Ascending aorta (tissue), 2 donors: ENCODE data around the gene CEP85L. TPM values are rescaled to one million over a fixed set of nuclear protein-coding genes. Genes with fewer than 3 reads are reported as not detected.
A peak's percentile ranks its signal among the peaks of the same experiment; 100 is the strongest.

ENCODE experiments used
- DNase-seq, 2 donors: peaks; one replicate each; pipeline ENCODE4 v3.0.0-alpha.2; 2019; ENCODE audit warnings: low spot score in 2 of 2
- H3K27ac ChIP-seq, 2 donors: fragments of 200-600 bp; sonication (generic); one replicate each; pipeline ENCODE4 v1.5.1; 2016 to 2017; ENCODE audit warnings: mild to moderate bottlenecking in 1 of 2
- H3K27me3 ChIP-seq: fragments of 200-600 bp; sonication (generic); one replicate; pipeline ENCODE4 v1.5.1; 2017
- H3K36me3 ChIP-seq, 2 donors: fragments of 200-600 bp; sonication (generic); one replicate each; pipeline ENCODE4 v1.5.1; 2016
- H3K4me1 ChIP-seq, 2 donors: fragments of 200-600 bp; sonication (generic); one replicate each; pipeline ENCODE4 v1.5.1; 2016 to 2017; ENCODE audit warnings: mild to moderate bottlenecking in 1 of 2
- H3K4me3 ChIP-seq, 2 donors: fragments of 200-600 bp; sonication (generic); one replicate each; pipeline ENCODE4 v1.5.1; 2016 to 2017; ENCODE audit warnings: mild to moderate bottlenecking in 1 of 2
- H3K9me3 ChIP-seq, 2 donors: fragments of 200-600 bp; sonication (generic); one replicate each; pipeline ENCODE4 v1.5.1; 2016
- intact Hi-C: fragments of 100-400 bp; cut with DNase I; formaldehyde crosslinking; loops from one replicate; pipeline ENCODE4 v1.15.1; 2023
- total RNA-seq: library from RNA; depleted of rRNA; stranded (reverse); fragments of >200 nt; gene quantifications from one replicate; pipeline ENCODE4 v1.1.0, GENCODE V29; 2016
- TF ChIP-seq, protein P1 (sequence below), 3 experiments: fragments of 200-600 bp in 2 of 3; fragments of 450-650 bp in 1 of 3; sonication (generic) in 2 of 3; IDR thresholded peaks; one replicate each; pipeline ENCODE4 v1.5.1; 2016 to 2019; ENCODE audit warnings: antibody characterized with exemption in 3 of 3, mild to moderate bottlenecking in 1 of 3, moderate library complexity in 1 of 3

CEP85L gene
- total RNA-seq, 1 donor from 2014 or later, result 15.0 TPM

DNA sequence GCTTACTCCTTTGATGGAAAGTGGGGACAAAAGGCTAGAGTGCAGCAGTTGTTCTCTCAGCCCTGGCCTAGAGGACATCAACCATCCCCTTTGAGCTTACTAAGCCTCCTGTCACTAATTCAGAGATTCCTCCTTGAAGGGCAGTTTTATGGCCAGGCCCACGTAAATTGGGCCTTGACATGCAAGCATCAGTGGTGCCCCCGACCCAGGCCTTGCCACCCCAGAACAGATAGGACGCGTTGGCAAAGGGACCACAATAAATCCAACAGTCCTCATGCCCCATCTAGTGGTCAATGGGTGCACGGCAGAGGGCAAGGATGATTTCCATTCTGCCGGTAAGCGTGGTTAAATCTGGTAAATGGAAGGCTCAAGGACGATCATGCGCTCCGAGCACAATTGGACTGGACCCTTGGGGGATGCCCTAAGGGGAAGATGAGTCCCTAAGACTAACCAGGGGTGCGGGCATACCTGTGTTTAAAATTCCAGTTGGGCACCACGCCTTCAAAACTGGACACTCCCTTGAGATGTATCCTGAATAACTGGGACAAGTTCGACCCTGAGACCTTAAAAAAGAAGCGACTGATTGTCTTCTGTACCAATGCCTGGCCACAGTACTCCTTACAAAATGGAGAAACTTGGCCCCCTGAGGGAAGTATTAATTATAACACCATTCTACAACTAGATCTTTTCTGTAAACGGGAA, 32.6 kb downstream of the CEP85L start:
- Histone ChIP-seq H3K4me1 (peaks cover 3% of the 10 kb centered on the region in 2 donors), H3K4me3 (no peak overlapping the region), H3K27me3 (no peaks in the 10 kb centered on the region), H3K27ac (no peak overlapping the region), H3K9me3 (no peaks in the 10 kb centered on the region), H3K36me3 (no peaks in the 10 kb centered on the region)
- DNase-seq, result peak in 1 of 2 donors; percentile 69
- TF ChIP-seq, protein P1, sequence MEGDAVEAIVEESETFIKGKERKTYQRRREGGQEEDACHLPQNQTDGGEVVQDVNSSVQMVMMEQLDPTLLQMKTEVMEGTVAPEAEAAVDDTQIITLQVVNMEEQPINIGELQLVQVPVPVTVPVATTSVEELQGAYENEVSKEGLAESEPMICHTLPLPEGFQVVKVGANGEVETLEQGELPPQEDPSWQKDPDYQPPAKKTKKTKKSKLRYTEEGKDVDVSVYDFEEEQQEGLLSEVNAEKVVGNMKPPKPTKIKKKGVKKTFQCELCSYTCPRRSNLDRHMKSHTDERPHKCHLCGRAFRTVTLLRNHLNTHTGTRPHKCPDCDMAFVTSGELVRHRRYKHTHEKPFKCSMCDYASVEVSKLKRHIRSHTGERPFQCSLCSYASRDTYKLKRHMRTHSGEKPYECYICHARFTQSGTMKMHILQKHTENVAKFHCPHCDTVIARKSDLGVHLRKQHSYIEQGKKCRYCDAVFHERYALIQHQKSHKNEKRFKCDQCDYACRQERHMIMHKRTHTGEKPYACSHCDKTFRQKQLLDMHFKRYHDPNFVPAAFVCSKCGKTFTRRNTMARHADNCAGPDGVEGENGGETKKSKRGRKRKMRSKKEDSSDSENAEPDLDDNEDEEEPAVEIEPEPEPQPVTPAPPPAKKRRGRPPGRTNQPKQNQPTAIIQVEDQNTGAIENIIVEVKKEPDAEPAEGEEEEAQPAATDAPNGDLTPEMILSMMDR (IDR thresholded peaks at IDR 0.05), result peak; percentile 75 to 83 (median 83)
- intact Hi-C loops, result loop anchor here (1.0 to 2.0 kb wide), 2 partner anchors 38 to 335 kb away; no protein-coding TSS in a partner anchor

DNA sequence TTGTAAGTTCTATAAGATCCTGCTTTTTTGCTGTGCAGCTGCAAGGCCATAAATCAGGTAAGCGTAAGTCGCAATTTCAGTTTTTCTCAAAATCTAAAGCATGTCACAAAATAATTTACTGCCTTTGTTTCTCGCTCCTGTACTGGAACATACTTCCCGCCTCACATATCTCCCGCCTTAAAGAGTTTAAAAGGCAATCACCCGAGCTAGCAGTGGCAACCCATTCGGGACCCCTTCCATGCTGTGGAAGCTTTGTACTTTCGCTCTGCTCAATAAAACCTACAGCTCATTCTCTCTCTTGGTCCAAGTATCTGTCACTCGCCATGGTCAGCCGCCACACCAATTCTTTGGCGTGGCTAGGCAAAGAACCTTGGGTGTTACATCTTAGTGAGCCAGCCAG, 34.0 kb downstream of the CEP85L start:
- no peaks in the 10 kb centered on the region for H3K27me3 ChIP-seq
- TF ChIP-seq, protein P1 (IDR thresholded peaks at IDR 0.05), result no peak
- no peak for DNase-seq
- H3K4me3 ChIP-seq, result no peak overlapping the region
- H3K4me1 ChIP-seq, result peaks cover 3% of the 10 kb centered on the region in 2 donors
- intact Hi-C loops, result no loop called here
- H3K9me3 ChIP-seq, result peaks cover 0 to 3% of the 10 kb centered on the region in 2 donors
- H3K36me3 ChIP-seq, result no peaks in the 10 kb centered on the region
- H3K27ac ChIP-seq, result no peak overlapping the region

DNA sequence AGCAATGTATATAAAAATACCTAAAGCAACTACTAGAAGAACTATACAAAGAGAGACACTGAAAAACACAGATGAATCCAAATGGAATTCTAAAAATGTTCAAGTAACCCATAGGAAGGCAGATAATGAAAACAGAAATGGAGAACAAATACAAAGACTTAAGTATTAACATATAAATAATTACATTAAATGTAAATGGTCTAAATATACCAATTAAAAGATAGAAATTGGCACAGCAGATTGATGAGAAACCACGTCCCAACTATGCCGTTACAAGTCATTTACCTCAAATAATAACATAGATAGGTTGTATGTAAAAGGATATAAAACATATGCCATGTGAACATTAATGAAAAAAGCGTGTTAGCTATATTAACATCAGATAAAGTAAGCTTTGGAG, 40.1 kb downstream of the CEP85L start:
- Histone ChIP-seq H3K4me3 (no peak overlapping the region), H3K36me3 (no peaks in the 10 kb centered on the region), H3K4me1 (peaks cover 0 to 3% of the 10 kb centered on the region in 2 donors), H3K27me3 (no peaks in the 10 kb centered on the region), H3K27ac (no peak overlapping the region), H3K9me3 (peaks cover 0 to 10% of the 10 kb centered on the region in 2 donors)
- DNase-seq, result no peak
- intact Hi-C loops, result no loop called here
- TF ChIP-seq, protein P1 (IDR thresholded peaks at IDR 0.05), result no peak

DNA sequence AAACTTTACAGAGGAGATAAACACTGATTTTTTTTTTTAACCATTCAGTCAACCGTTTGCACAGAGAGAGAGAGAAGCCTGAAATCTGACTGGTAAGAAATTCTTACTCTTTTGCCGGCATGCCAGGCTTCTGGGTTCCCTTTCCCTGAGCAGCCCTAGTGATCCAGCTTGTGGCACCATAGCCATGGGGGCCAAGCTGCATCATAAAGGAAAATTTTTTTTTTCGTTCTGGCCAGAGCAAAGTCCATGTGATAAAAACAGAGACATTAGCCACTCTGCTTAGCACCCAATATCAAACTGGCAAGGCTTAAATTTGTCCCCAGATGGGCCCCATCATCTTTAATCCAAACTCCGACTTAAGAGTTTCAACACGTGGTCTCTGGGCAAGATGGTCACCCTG, 44.5 kb downstream of the CEP85L start:
- intact Hi-C loops, result no loop called here
- peaks cover 0 to 3% of the 10 kb centered on the region in 2 donors for H3K4me1 ChIP-seq
- H3K27me3 ChIP-seq, result no peaks in the 10 kb centered on the region
- peaks cover 0 to 1% of the 10 kb centered on the region in 2 donors for H3K9me3 ChIP-seq
- no peak overlapping the region for H3K27ac ChIP-seq
- TF ChIP-seq, protein P1 (IDR thresholded peaks at IDR 0.05), result no peak
- no peaks in the 10 kb centered on the region for H3K36me3 ChIP-seq
- H3K4me3 ChIP-seq, result no peak overlapping the region
- no peak for DNase-seq

DNA sequence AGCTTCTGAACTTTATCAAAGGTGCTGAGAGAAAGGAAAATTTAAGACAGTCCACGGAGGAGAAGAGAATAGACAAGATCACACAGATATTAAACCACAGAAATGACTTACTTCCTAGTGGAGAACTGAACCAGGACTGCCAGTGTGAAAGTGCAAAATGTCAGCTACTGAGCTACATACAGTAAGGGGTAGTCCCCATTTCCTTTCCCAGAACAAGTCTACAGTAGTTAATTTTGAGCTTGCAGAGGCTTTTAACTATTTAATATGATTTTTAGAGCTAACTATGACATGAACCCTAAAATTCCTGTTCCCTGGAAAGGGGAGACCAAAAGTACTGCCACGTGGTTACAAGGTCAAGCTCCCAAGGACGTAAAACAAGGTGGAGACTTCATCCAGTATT, 45.1 kb downstream of the CEP85L start:
- no peaks in the 10 kb centered on the region for H3K36me3 ChIP-seq
- no peaks in the 10 kb centered on the region for H3K9me3 ChIP-seq
- intact Hi-C loops, result no loop called here
- H3K4me3 ChIP-seq, result no peak overlapping the region
- H3K27me3 ChIP-seq, result no peaks in the 10 kb centered on the region
- H3K27ac ChIP-seq, result no peak overlapping the region
- TF ChIP-seq, protein P1 (IDR thresholded peaks at IDR 0.05), result no peak
- peaks cover 0 to 3% of the 10 kb centered on the region in 2 donors for H3K4me1 ChIP-seq
- DNase-seq, result no peak
